ENCODE measurements around the gene SEC14L2. TPM values are rescaled to one million over a fixed set of nuclear protein-coding genes. Genes with fewer than 3 reads are reported as not detected.

Gene SEC14L2
- total RNA-seq (2013; cell fraction: nucleolus; rRNA removed): 2.1 and 3.9 TPM in 2 replicates
- total RNA-seq (2014; rRNA removed) (0.28 and 0.76 TPM in 2 replicates), total RNA-seq (2014; rRNA removed; fragmentation: Illumina TruSeq; extraction: Trizol) (0.28 and 0.45 TPM in 2 replicates), total RNA-seq (2021) (0.51 and 1.0 TPM in 2 replicates), polyA plus RNA-seq (2011; rRNA removed) (0.75 and 0.99 TPM in 2 replicates), polyA plus RNA-seq (2014; fragmentation: Illumina TruSeq; extraction: Trizol) (0.31 TPM in 1 of 2 replicates, not detected in the other), polyA plus RNA-seq (2014; fragmentation: Nextera tagmentation; extraction: Ambion mirVana) (under 1 TPM; 0.08 to 0.11 TPM), polyA plus RNA-seq (2014; rRNA removed) (0.51 and 0.77 TPM in 2 replicates), polyA plus RNA-seq (2016; fragmentation: Nextera tagmentation; extraction: Ambion mirVana) (1 to 10 TPM; 2.0 to 4.0 TPM), polyA minus RNA-seq (2011; rRNA and poly(A)+ RNA removed) (2.5 and 2.8 TPM in 2 replicates), Bru-seq, nascent RNA (percentile 30 among the genes with signal in this experiment), BruChase-seq, experiment 1, labeled RNA remaining after a 6-hour chase (percentile 23 among the genes with signal in this experiment), BruChase-seq, experiment 2, labeled RNA remaining after a 2-hour chase (percentile 29 among the genes with signal in this experiment)
- polyA plus RNA-seq (2011; ENCODE audit: low read depth): 0.91 TPM
- 0.99 and 1.4 TPM in 2 replicates for polyA plus RNA-seq (2011; cell fraction: cytosol; rRNA removed)
- 1.9 and 3.3 TPM in 2 replicates for polyA plus RNA-seq (2011; cell fraction: nucleus; rRNA removed)
- 0.68 and 1.2 TPM in 2 replicates for polyA plus RNA-seq (2012)
- polyA minus RNA-seq (2011; cell fraction: cytosol; rRNA and poly(A)+ RNA removed): 0.52 and 0.67 TPM in 2 replicates
- polyA minus RNA-seq (2011; cell fraction: nucleus; rRNA and poly(A)+ RNA removed): 2.8 and 2.9 TPM in 2 replicates
- long read RNA-seq, experiment 1: 0 reads
- long read RNA-seq, experiment 2: 0 reads

DNA sequence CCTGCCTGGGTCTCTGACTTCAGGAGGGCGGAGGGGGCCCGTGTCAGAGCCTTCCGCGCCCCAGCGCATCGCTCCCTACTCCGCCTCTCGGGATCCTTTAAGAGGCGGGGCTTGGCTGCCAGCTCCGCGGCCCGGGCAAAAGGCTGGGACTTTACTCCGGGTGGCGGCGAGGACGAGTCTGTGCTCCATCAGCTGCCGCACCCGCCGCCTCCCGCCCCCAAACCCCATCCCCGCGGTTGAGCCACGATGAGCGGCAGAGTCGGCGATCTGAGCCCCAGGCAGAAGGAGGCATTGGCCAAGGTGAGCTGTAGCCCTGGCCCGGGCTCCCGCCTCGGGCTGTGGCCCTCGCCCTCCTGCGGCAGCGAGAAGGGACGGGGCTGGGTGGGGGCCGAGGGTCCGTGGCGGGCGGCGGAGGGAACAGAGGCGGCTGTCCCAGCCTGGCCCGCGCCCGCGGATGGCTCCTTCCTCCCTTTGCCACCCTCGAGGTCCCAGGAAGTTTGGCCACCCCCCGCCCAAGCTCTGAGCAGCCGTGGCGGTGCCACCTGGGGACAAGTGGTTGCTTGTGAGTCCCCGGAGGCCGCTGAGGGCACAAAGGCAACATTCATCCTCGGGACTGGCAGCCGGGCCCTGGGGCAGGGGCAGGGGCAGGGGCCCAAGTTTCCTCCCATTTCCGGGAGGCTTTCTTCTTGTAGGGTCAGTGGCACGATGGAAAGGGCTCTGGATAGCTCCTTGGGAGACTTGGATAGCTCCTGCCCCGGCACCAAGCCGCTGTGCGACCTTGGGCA is at the start of gene SEC14L2:
TSS of gene SEC14L2 (plus strand) at position 148 of the 785 bp plus-strand sequence. CDS start at position 247, 99 bp downstream.
- RAD21 ChIA-PET (ENCODE audit: unreplicated experiment): interaction anchor here (0.6 to 11.5 kb wide), 3 partner anchors 26 to 149 kb away, joined by 3 to 137 read pairs (median 5); partner anchors contain the start of gene MTFP1
- DNase-seq (ENCODE audit: low read depth, low spot score) (no peak), FAIRE-seq (no peak), ATAC-seq (peak; percentile 59)
- Histone ChIP-seq H3K27ac (ENCODE audit: control insufficient read depth, insufficient read depth) (no peak within 1 kb of the TSS), H3K9ac (ENCODE audit: control insufficient read depth, insufficient read depth, low read length) (no peak within 1 kb of the TSS), H3K79me2 (ENCODE audit: control insufficient read depth, insufficient read depth, low read length) (no peaks in the 10 kb centered on the region), H4K20me1 (ENCODE audit: control insufficient read depth, insufficient read depth) (no peaks in the 10 kb centered on the region), H3K27me3 (replicated peaks in 1 of 2; ENCODE audit: control insufficient read depth in 2 of 2, insufficient read depth in 2 of 2, low read length in 1 of 2) (peaks cover 4 to 9% of the 10 kb centered on the region in 2 experiments), H2AFZ (ENCODE audit: control insufficient read depth, low read depth, low read length) (peak within 1 kb of the TSS; percentile 24), H3K36me3 (ENCODE audit: control insufficient read depth in 2 of 2, insufficient read depth in 2 of 2, low read length in 1 of 2) (no peaks in the 10 kb centered on the region), H3K4me2 (ENCODE audit: control insufficient read depth, insufficient read depth) (peak within 1 kb of the TSS; percentile 62), H3K9me3 (replicated peaks; ENCODE audit: control insufficient read depth, insufficient read depth, low read length) (no peaks in the 10 kb centered on the region), H3K4me1 (ENCODE audit: control insufficient read depth, insufficient read depth, low read length) (peaks cover 18% of the 10 kb centered on the region), H3K4me3 (peak within 1 kb of the TSS; percentile 32; the same call in 1 of the 2 replicates)
- intact Hi-C loops (cut with micrococcal nuclease; ENCODE audit: unreplicated experiment) (no loop called here), in situ Hi-C loops (cut with MboI) (no loop called here)
- SMC1A ChIA-PET (ENCODE audit: uncharacterized antibody, unreplicated experiment): interaction anchor here (0.8 to 1.7 kb wide), 3 partner anchors 26 to 28 kb away, joined by 3 to 6 read pairs (median 5); no protein-coding TSS in a partner anchor
- TF ChIP-seq POLR2A (IDR thresholded peaks at IDR 0.05; ENCODE audit: low read depth, low read length) (peak; percentile 58), POLR2AphosphoS2 (IDR thresholded peaks at IDR 0.05; ENCODE audit: low read depth, low read length) (no peak)
- CTCF ChIA-PET: interaction anchor here (0.6 to 10.5 kb wide), 6 partner anchors 9 to 134 kb away, joined by 3 to 172 read pairs (median 5); partner anchors contain the start of genes CASTOR1 and MTFP1
- POLR2A ChIA-PET: interaction anchor here (0.8 to 3.6 kb wide), 3 partner anchors 16 to 27 kb away, joined by 4 to 24 read pairs (median 11); no protein-coding TSS in a partner anchor
- under 1% methylated on average over 37 of the region's 56 CpGs for WGBS (ENCODE audit: insufficient coverage, insufficient replicate concordance, low lambda C conversion rate, missing lambda C conversion rate)
- no TSS peak for BruUV-seq (replicated peaks)

Measured in GM12878 (cell line).